GM19372 (cell line): ENCODE data around the gene FRMD4A.

ENCODE experiments used
- ATAC-seq: cut with Tn5 transposase; IDR thresholded peaks from one replicate; pipeline ENCODE4 v1.9.1; 2021; ENCODE audit warnings: mild to moderate bottlenecking, low read depth, moderate library complexity; ENCODE audit not compliant: unreplicated experiment

The FRMD4A gene

GRCh38 chr10:13650961-13651360, 679.8 kb downstream of the FRMD4A start:
- ATAC-seq = no peak

- ATAC-seq = no peak
These were observed 680.7 kb downstream of the FRMD4A start for GRCh38 chr10:13649844-13650520.

GRCh38 chr10:13648425-13648824, 682.3 kb downstream of the FRMD4A start:
- no peak for ATAC-seq

GRCh38 chr10:13644866-13645265, 685.9 kb downstream of the FRMD4A start:
- ATAC-seq = no peak

- no peak for ATAC-seq
These were observed 687.7 kb downstream of the FRMD4A start for GRCh38 chr10:13643016-13643415.

GRCh38 chr10:13642293-13642692, 688.4 kb downstream of the FRMD4A start:
- no peak for ATAC-seq

GRCh38 chr10:13637894-13638293, 692.8 kb downstream of the FRMD4A start:
- ATAC-seq = no peak

GRCh38 chr10:13637303-13637856, 693.3 kb downstream of the FRMD4A start:
- no peak for ATAC-seq

- no peak for ATAC-seq
These were observed 693.9 kb downstream of the FRMD4A start for GRCh38 chr10:13636776-13637175.

- ATAC-seq = no peak
These were observed 696.5 kb downstream of the FRMD4A start for GRCh38 chr10:13634207-13634606.

GRCh38 chr10:13633689-13634088, 697.0 kb downstream of the FRMD4A start:
- no peak for ATAC-seq

- no peak for ATAC-seq
These were observed 697.8 kb downstream of the FRMD4A start for GRCh38 chr10:13632884-13633440.

GRCh38 chr10:13632440-13632839, 698.3 kb downstream of the FRMD4A start:
- no peak for ATAC-seq

- ATAC-seq = no peak
These were observed 699.1 kb downstream of the FRMD4A start for GRCh38 chr10:13631594-13631993.

GRCh38 chr10:13630231-13630630, 700.5 kb downstream of the FRMD4A start:
- no peak for ATAC-seq

- ATAC-seq = no peak
These were observed 701.6 kb downstream of the FRMD4A start for GRCh38 chr10:13629116-13629515.

- ATAC-seq = no peak
These were observed 702.1 kb downstream of the FRMD4A start for GRCh38 chr10:13628661-13629060.

GRCh38 chr10:13627459-13628310, 703.0 kb downstream of the FRMD4A start:
- no peak for ATAC-seq

- ATAC-seq = no peak
These were observed 706.1 kb downstream of the FRMD4A start for GRCh38 chr10:13624630-13625029.

- ATAC-seq = no peak
These were observed 708.8 kb downstream of the FRMD4A start for GRCh38 chr10:13621931-13622330.

GRCh38 chr10:13617116-13617515, 713.6 kb downstream of the FRMD4A start:
- no peak for ATAC-seq
